Measurements from ENCODE around the gene ZDHHC8.

ZDHHC8 gene

DNA sequence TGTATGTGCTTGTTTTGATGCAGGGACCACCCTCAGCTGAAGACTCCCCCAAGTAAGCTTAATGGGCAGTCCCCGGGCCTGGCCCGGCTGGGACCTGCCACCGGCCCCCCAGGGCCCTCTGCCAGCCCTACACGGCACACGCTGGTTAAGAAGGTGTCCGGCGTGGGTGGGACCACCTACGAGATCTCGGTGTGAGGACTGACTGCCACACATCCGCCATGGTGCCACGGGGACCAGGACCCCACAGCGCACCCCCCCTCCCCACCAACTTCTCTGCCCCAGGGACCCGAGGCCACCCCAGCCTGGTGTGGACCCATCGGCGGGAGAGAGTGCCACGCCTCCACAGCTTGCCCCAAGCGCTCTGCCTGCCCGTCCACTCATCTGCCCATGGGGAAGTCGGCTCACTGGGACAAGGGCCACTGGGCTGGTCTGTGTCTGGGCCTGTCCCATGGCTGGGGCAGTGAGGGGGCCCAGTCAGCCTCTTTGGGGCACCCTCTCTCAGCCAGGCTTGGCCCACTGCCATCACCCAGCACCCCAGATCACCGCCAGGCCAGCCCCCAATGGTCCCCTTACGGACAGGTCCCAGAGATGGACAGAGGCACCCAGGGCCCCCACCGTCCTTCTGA lies 13.7 kb downstream of the ZDHHC8 start:
- DNase-seq (ENCODE audit: insufficient read length), result no peak
- no peak for FAIRE-seq
- TF ChIP-seq TAF1 (IDR thresholded peaks at IDR 0.05; ENCODE audit: borderline replicate concordance, low read depth, low read length), result no peak
- no peak for TF ChIP-seq POLR2A (IDR thresholded peaks at IDR 0.05; ENCODE audit: low read depth, low read length)
- TF ChIP-seq POLR2AphosphoS5 (IDR thresholded peaks at IDR 0.05; ENCODE audit: low read depth, low read length), result no peak

DNA sequence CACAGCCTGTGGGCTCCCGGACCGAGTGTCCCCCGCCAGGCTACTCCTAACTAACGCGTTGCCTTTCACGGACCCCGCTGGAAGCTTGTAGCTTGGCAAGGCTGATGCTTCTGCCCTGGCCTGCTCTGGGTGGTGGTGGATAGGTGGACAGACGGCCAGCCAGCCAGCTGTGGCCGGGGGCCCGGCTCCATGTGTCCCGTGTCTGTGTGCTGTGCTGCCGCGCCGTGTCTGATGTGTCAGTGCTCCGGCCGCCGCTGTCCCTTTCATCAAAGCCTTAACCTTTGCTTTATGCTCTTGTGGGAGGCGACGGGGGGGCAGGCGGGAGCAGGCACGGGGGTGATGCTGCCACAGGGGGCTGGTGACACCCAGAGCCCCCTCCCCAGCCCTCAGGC lies 14.2 kb downstream of the ZDHHC8 start:
- DNase-seq (ENCODE audit: insufficient read length) (no peak), FAIRE-seq (no peak)
- TF ChIP-seq POLR2AphosphoS5 (IDR thresholded peaks at IDR 0.05; ENCODE audit: low read depth, low read length), result no peak
- TF ChIP-seq TAF1 (IDR thresholded peaks at IDR 0.05; ENCODE audit: borderline replicate concordance, low read depth, low read length), result no peak
- no peak for TF ChIP-seq POLR2A (IDR thresholded peaks at IDR 0.05; ENCODE audit: low read depth, low read length)

DNA sequence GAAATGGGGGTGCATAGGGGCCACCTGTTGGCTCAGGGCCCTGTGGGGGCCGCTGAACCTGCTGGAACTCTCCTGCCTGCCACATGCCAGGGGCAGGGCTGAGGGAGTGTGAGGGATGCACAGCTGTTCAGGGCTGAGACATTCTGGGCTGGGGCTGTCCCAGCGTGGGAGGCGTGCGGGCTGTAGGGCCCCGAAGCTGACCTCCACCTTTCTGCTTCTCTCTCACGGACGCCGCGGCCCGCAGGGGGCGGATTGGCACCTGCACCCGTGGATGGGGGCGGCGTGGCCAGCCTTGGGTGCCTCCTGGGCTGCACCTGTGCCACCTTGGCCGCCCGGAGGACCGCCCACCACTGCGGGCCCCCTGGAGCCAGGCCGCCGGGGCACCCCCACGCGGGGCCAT lies 15.2 kb downstream of the ZDHHC8 start:
- no peak for TF ChIP-seq POLR2AphosphoS5 (IDR thresholded peaks at IDR 0.05; ENCODE audit: low read depth, low read length)
- FAIRE-seq (peak; percentile 21), DNase-seq (ENCODE audit: insufficient read length) (peak; percentile 56)

GRCh38 chr22:20147237-20147988 lies 15.8 kb downstream of the ZDHHC8 start:
- DNase-seq (ENCODE audit: insufficient read length) (no peak), FAIRE-seq (no peak)
- TF ChIP-seq POLR2A (IDR thresholded peaks at IDR 0.05; ENCODE audit: low read depth, low read length), result no peak
- TF ChIP-seq TAF1 (IDR thresholded peaks at IDR 0.05; ENCODE audit: borderline replicate concordance, low read depth, low read length), result no peak
- no peak for TF ChIP-seq POLR2AphosphoS5 (IDR thresholded peaks at IDR 0.05; ENCODE audit: low read depth, low read length)

- DNase-seq (ENCODE audit: insufficient read length) (no peak), FAIRE-seq (no peak)
- TF ChIP-seq POLR2AphosphoS5 (IDR thresholded peaks at IDR 0.05; ENCODE audit: low read depth, low read length) (no peak), POLR2A (IDR thresholded peaks at IDR 0.05; ENCODE audit: low read depth, low read length) (no peak), TAF1 (IDR thresholded peaks at IDR 0.05; ENCODE audit: borderline replicate concordance, low read depth, low read length) (no peak)
Measured at GRCh38 chr22:20148414-20148813, 16.8 kb downstream of the ZDHHC8 start.

- DNase-seq (ENCODE audit: insufficient read length) (no peak), FAIRE-seq (no peak)
- TF ChIP-seq TAF1 (IDR thresholded peaks at IDR 0.05; ENCODE audit: borderline replicate concordance, low read depth, low read length), result no peak
- TF ChIP-seq POLR2AphosphoS5 (IDR thresholded peaks at IDR 0.05; ENCODE audit: low read depth, low read length), result no peak
- no peak for TF ChIP-seq POLR2A (IDR thresholded peaks at IDR 0.05; ENCODE audit: low read depth, low read length)
Measured at GRCh38 chr22:20149257-20150250, 17.9 kb downstream of the ZDHHC8 start.

DNA sequence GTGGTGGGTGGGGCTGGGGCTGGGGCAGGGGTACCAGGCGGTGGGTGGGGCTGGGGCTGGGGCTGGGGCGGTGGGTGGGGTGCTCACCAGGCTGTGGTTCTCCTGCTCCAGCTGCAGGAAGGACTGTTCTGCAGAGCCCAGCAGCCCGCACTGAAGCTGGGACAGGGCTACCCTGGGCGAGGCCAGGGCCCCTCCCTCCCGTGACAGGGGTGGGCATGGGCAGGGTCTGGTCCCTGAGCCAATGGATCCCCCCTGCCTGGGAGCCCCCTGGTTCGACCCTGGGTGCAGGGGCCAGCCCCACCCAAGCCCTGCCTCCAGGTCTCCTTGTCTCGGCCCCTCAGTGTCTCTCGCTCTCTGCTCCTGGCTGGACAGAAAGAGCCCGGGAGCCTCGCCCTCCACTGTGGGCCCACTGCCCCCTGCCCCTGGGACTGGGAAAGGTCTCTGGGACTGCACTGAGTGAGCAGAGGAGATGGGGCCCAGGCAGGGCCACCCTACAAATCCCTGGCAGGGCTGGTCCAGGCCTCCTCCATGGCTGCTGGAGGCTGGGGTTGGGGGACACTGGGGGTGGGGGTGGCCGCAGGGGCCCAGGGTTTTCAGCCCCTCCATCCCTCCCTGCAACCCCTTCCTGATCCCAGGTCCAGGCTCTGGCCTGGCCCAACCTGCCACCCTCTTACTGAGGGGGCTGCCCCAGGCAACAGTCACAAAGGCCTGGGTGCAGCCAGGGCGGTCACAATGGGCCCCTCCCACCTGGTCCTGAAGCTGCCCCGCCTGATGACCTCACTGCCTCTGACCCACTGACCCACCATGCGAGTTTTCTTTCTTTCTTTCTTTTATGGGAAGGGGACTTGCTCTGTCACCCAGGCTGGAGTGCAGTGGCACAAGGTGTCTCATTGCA lies 19.0 kb downstream of the ZDHHC8 start, which contains the start of gene CCDC188:
CCDC188 (minus strand) TSS at position 675 of the 895 bp plus-strand sequence; CDS start at position 606, 69 bp downstream.
- FAIRE-seq (no peak), DNase-seq (ENCODE audit: insufficient read length) (no peak)
- TF ChIP-seq POLR2AphosphoS5 (IDR thresholded peaks at IDR 0.05; ENCODE audit: low read depth, low read length) (no peak), TAF1 (IDR thresholded peaks at IDR 0.05; ENCODE audit: borderline replicate concordance, low read depth, low read length) (no peak), POLR2A (IDR thresholded peaks at IDR 0.05; ENCODE audit: low read depth, low read length) (no peak)

- DNase-seq (ENCODE audit: insufficient read length) (no peak), FAIRE-seq (no peak)
- TF ChIP-seq POLR2A (IDR thresholded peaks at IDR 0.05; ENCODE audit: low read depth, low read length) (no peak), TAF1 (IDR thresholded peaks at IDR 0.05; ENCODE audit: borderline replicate concordance, low read depth, low read length) (no peak), POLR2AphosphoS5 (IDR thresholded peaks at IDR 0.05; ENCODE audit: low read depth, low read length) (no peak)
Measured at GRCh38 chr22:20151276-20151588, 19.6 kb downstream of the ZDHHC8 start.

GRCh38 chr22:20152464-20152890 lies 20.9 kb downstream of the ZDHHC8 start:
- FAIRE-seq (no peak), DNase-seq (ENCODE audit: insufficient read length) (no peak)
- TF ChIP-seq POLR2AphosphoS5 (IDR thresholded peaks at IDR 0.05; ENCODE audit: low read depth, low read length) (no peak), POLR2A (IDR thresholded peaks at IDR 0.05; ENCODE audit: low read depth, low read length) (no peak), TAF1 (IDR thresholded peaks at IDR 0.05; ENCODE audit: borderline replicate concordance, low read depth, low read length) (no peak)

- TF ChIP-seq TAF1 (IDR thresholded peaks at IDR 0.05; ENCODE audit: borderline replicate concordance, low read depth, low read length) (no peak), POLR2AphosphoS5 (IDR thresholded peaks at IDR 0.05; ENCODE audit: low read depth, low read length) (no peak)
- no peak for FAIRE-seq
Measured at GRCh38 chr22:20153945-20154344, 22.3 kb downstream of the ZDHHC8 start.

More at GRCh38 chr22:20153945-20154344, 22.3 kb downstream of the ZDHHC8 start:
- no peak for DNase-seq (ENCODE audit: insufficient read length)
